ENCODE measurements around the gene EEF1G. TPM values are rescaled to one million over a fixed set of nuclear protein-coding genes. Genes with fewer than 3 reads are reported as not detected.
A peak's percentile ranks its signal among the peaks of the same experiment; 100 is the strongest.

EEF1G gene
- polyA plus RNA-seq, result 1,473 and 1,555 TPM in 2 replicates
- polyA minus RNA-seq, result 976 and 1,099 TPM in 2 replicates

GRCh38 chr11:62573592-62574362, at the start of gene EEF1G:
Gene EEF1G, minus strand, starts transcription at chr11:62573891. Its CDS starts 49 bp downstream, at chr11:62573842.
- H2AFZ ChIP-seq (ENCODE audit: low read depth, low read length), result peak within 1 kb of the TSS; percentile 73
- peaks cover 4% of the 10 kb centered on the region for H3K36me3 ChIP-seq (ENCODE audit: insufficient read depth, low read length)
- H4K20me1 ChIP-seq (ENCODE audit: insufficient read depth), result no peaks in the 10 kb centered on the region
- H3K4me3 ChIP-seq (ENCODE audit: low read length), result peak within 1 kb of the TSS; percentile 87
- no peaks in the 10 kb centered on the region for H3K27me3 ChIP-seq (ENCODE audit: insufficient read depth, low read depth, low read length)
- H3K9me2 ChIP-seq (ENCODE audit: insufficient read depth, low read length), result no peaks in the 10 kb centered on the region
- H3K9me3 ChIP-seq (ENCODE audit: low read length), result no peaks in the 10 kb centered on the region
- peak within 1 kb of the TSS; percentile 79 for H3K27ac ChIP-seq (ENCODE audit: low read length)
- no peaks in the 10 kb centered on the region for H3F3A ChIP-seq (ENCODE audit: insufficient read depth, low read length, poor library complexity, severe bottlenecking)
- TF ChIP-seq EZH2 (IDR thresholded peaks at IDR 0.05; ENCODE audit: borderline replicate concordance, insufficient read depth, low read length, poor library complexity, severe bottlenecking) (no peak), REST (IDR thresholded peaks at IDR 0.05; ENCODE audit: borderline replicate concordance) (peak; percentile 98), RAD21 (conservative IDR thresholded peaks at IDR 0.05) (peak; percentile 27), POLR2AphosphoS5 (IDR thresholded peaks at IDR 0.05) (peak; percentile 86), TAF1 (IDR thresholded peaks at IDR 0.05; ENCODE audit: low read depth) (peak; percentile 98), CTCF (IDR thresholded peaks at IDR 0.05; ENCODE audit: poor library complexity, severe bottlenecking) (peak; percentile 15), MXI1 (conservative IDR thresholded peaks at IDR 0.05; ENCODE audit: poor library complexity, severe bottlenecking) (peak; percentile 69), EP300 (conservative IDR thresholded peaks at IDR 0.05; ENCODE audit: poor library complexity, severe bottlenecking) (peak; percentile 37), SMC3 (conservative IDR thresholded peaks at IDR 0.05; ENCODE audit: poor library complexity) (no peak)
- H3K79me2 ChIP-seq (replicated peaks; ENCODE audit: insufficient read depth, low read length), result peaks cover 33% of the 10 kb centered on the region
- H3K4me2 ChIP-seq (ENCODE audit: low read length), result peak within 1 kb of the TSS; percentile 70
- peak within 1 kb of the TSS; percentile 84 for H3K9ac ChIP-seq (ENCODE audit: low read length)

- H3K9me2 ChIP-seq (ENCODE audit: insufficient read depth, low read length), result no peaks in the 10 kb centered on the region
- peak overlapping the region; percentile 93 for H3K9ac ChIP-seq (ENCODE audit: low read length)
- H3K36me3 ChIP-seq (ENCODE audit: insufficient read depth, low read length), result no peaks in the 10 kb centered on the region
- no peaks in the 10 kb centered on the region for H3K9me3 ChIP-seq (ENCODE audit: low read length)
- peaks cover 6% of the 10 kb centered on the region for H3F3A ChIP-seq (ENCODE audit: insufficient read depth, low read length, poor library complexity, severe bottlenecking)
- no peaks in the 10 kb centered on the region for H3K27me3 ChIP-seq (ENCODE audit: insufficient read depth, low read depth, low read length)
- H3K4me2 ChIP-seq (ENCODE audit: low read length), result peak overlapping the region; percentile 70
- H4K20me1 ChIP-seq (ENCODE audit: insufficient read depth), result no peaks in the 10 kb centered on the region
- H3K27ac ChIP-seq (ENCODE audit: low read length), result peak overlapping the region; percentile 78
- peak overlapping the region; percentile 81 for H3K4me3 ChIP-seq (ENCODE audit: low read length)
- TF ChIP-seq POLR2AphosphoS5 (IDR thresholded peaks at IDR 0.05) (no peak), CTCF (IDR thresholded peaks at IDR 0.05; ENCODE audit: poor library complexity, severe bottlenecking) (no peak), EZH2 (IDR thresholded peaks at IDR 0.05; ENCODE audit: borderline replicate concordance, insufficient read depth, low read length, poor library complexity, severe bottlenecking) (no peak), REST (IDR thresholded peaks at IDR 0.05; ENCODE audit: borderline replicate concordance) (no peak), EP300 (conservative IDR thresholded peaks at IDR 0.05; ENCODE audit: poor library complexity, severe bottlenecking) (no peak), RAD21 (conservative IDR thresholded peaks at IDR 0.05) (no peak), TAF1 (IDR thresholded peaks at IDR 0.05; ENCODE audit: low read depth) (no peak), MXI1 (conservative IDR thresholded peaks at IDR 0.05; ENCODE audit: poor library complexity, severe bottlenecking) (no peak), SMC3 (conservative IDR thresholded peaks at IDR 0.05; ENCODE audit: poor library complexity) (no peak)
- H3K79me2 ChIP-seq (replicated peaks; ENCODE audit: insufficient read depth, low read length), result peaks cover 8% of the 10 kb centered on the region
- peak overlapping the region; percentile 18 for H2AFZ ChIP-seq (ENCODE audit: low read depth, low read length)
Measured at GRCh38 chr11:62622476-62623089, 48.9 kb upstream of the EEF1G start.

All from neural cell (in vitro differentiated cells).